ENCODE measurements around the gene CCDC88C.

The CCDC88C gene

GRCh38 chr14:91229743-91230200, 187.8 kb downstream of the CCDC88C start:
- Histone ChIP-seq H3K4me2 (ENCODE audit: low read length) (no peak overlapping the region; the same call in 1 of the 2 replicates), H3K9me2 (ENCODE audit: low read depth, low read length) (no peaks in the 10 kb centered on the region), H3K4me3 (ENCODE audit: low read depth, low read length, poor library complexity, severe bottlenecking) (no peak overlapping the region), H3K79me2 (ENCODE audit: insufficient read depth, low read length) (no peaks in the 10 kb centered on the region), H3K27ac (ENCODE audit: low read depth, low read length, poor library complexity, severe bottlenecking) (no peak overlapping the region), H3K9me3 (ENCODE audit: low read length) (no peaks in the 10 kb centered on the region), H3K36me3 (ENCODE audit: insufficient read depth, low read length) (peaks cover 14% of the 10 kb centered on the region), H3F3A (ENCODE audit: insufficient read depth, low read length) (no peaks in the 10 kb centered on the region), H4K20me1 (ENCODE audit: insufficient read depth, low read length) (no peaks in the 10 kb centered on the region), H2AFZ (ENCODE audit: low read length) (no peak overlapping the region), H3K9ac (ENCODE audit: low read length) (no peak overlapping the region), H3K27me3 (ENCODE audit: insufficient read depth, low read length) (no peaks in the 10 kb centered on the region), H3K4me1 (ENCODE audit: insufficient read depth, low read length, severe bottlenecking) (peaks cover 18% of the 10 kb centered on the region)
- no peak for TF ChIP-seq EZH2 (IDR thresholded peaks at IDR 0.05; ENCODE audit: borderline replicate concordance, low read length)
- TF ChIP-seq, protein P1, sequence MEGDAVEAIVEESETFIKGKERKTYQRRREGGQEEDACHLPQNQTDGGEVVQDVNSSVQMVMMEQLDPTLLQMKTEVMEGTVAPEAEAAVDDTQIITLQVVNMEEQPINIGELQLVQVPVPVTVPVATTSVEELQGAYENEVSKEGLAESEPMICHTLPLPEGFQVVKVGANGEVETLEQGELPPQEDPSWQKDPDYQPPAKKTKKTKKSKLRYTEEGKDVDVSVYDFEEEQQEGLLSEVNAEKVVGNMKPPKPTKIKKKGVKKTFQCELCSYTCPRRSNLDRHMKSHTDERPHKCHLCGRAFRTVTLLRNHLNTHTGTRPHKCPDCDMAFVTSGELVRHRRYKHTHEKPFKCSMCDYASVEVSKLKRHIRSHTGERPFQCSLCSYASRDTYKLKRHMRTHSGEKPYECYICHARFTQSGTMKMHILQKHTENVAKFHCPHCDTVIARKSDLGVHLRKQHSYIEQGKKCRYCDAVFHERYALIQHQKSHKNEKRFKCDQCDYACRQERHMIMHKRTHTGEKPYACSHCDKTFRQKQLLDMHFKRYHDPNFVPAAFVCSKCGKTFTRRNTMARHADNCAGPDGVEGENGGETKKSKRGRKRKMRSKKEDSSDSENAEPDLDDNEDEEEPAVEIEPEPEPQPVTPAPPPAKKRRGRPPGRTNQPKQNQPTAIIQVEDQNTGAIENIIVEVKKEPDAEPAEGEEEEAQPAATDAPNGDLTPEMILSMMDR (IDR thresholded peaks at IDR 0.05; ENCODE audit: low read length) = no peak

GRCh38 chr14:91229005-91229382, 188.6 kb downstream of the CCDC88C start:
- TF ChIP-seq, protein P1 (IDR thresholded peaks at IDR 0.05; ENCODE audit: low read length) = no peak
- no peak for TF ChIP-seq EZH2 (IDR thresholded peaks at IDR 0.05; ENCODE audit: borderline replicate concordance, low read length)
- Histone ChIP-seq H3K27me3 (ENCODE audit: insufficient read depth, low read length) (no peaks in the 10 kb centered on the region), H2AFZ (ENCODE audit: low read length) (no peak overlapping the region), H3K4me1 (ENCODE audit: insufficient read depth, low read length, severe bottlenecking) (peaks cover 18% of the 10 kb centered on the region), H3K9me3 (ENCODE audit: low read length) (no peaks in the 10 kb centered on the region), H3K36me3 (ENCODE audit: insufficient read depth, low read length) (peaks cover 18% of the 10 kb centered on the region), H3F3A (ENCODE audit: insufficient read depth, low read length) (no peaks in the 10 kb centered on the region), H3K9me2 (ENCODE audit: low read depth, low read length) (no peaks in the 10 kb centered on the region), H3K79me2 (ENCODE audit: insufficient read depth, low read length) (no peaks in the 10 kb centered on the region), H3K4me3 (ENCODE audit: low read depth, low read length, poor library complexity, severe bottlenecking) (no peak overlapping the region), H4K20me1 (ENCODE audit: insufficient read depth, low read length) (no peaks in the 10 kb centered on the region), H3K4me2 (ENCODE audit: low read length) (no peak overlapping the region), H3K9ac (ENCODE audit: low read length) (no peak overlapping the region), H3K27ac (ENCODE audit: low read depth, low read length, poor library complexity, severe bottlenecking) (no peak overlapping the region)

DNA sequence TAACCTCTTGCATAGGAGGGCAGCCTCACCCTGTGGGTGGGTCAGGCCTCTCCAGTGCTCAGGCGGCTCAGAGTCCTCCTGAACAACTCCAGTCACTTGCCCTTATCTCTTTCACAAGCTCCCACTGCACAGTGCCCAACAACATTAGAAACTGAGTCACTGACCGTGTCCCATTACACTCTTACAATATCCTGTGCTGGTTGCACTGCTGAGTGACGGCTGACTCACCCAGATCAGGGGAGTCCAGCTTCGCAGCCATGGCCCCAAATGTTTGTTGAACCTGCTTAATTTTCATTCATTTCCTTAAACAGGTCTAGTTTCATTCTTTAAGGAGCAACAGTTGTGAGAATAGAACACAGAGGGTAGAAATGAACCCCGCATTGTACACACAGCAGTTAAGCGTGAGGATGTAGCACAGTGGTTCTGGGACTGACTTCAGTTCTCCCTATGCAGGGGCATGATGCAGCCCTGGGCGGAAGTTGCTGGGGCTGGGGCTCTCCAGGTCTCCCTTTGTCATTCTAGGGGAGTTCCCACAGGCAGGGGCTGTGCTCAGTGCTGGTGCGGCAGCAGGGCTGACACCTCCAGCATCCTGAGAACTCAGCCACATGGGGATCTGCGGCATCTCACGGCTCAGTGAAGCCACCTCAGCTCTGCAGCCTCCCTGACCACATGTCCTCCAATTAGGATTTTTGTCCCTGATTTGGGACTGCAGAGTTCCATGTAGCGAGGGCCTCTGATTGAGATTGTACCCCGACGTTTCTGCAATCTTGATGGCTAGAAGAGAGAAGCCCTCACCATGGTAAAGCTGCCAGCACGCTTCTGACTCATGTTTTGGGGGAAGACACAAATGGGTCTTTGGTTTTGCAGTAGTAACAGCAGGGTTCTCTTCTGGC, 189.3 kb downstream of the CCDC88C start:
- Histone ChIP-seq H3K4me2 (ENCODE audit: low read length) (no peak overlapping the region), H3K27ac (ENCODE audit: low read depth, low read length, poor library complexity, severe bottlenecking) (no peak overlapping the region), H3K79me2 (ENCODE audit: insufficient read depth, low read length) (no peaks in the 10 kb centered on the region), H3F3A (ENCODE audit: insufficient read depth, low read length) (no peaks in the 10 kb centered on the region), H2AFZ (ENCODE audit: low read length) (no peak overlapping the region), H3K9me3 (ENCODE audit: low read length) (no peaks in the 10 kb centered on the region), H3K36me3 (ENCODE audit: insufficient read depth, low read length) (peaks cover 18% of the 10 kb centered on the region), H3K4me1 (ENCODE audit: insufficient read depth, low read length, severe bottlenecking) (peaks cover 18% of the 10 kb centered on the region), H3K9me2 (ENCODE audit: low read depth, low read length) (no peaks in the 10 kb centered on the region), H3K9ac (ENCODE audit: low read length) (no peak overlapping the region), H3K27me3 (ENCODE audit: insufficient read depth, low read length) (no peaks in the 10 kb centered on the region), H3K4me3 (ENCODE audit: low read depth, low read length, poor library complexity, severe bottlenecking) (no peak overlapping the region), H4K20me1 (ENCODE audit: insufficient read depth, low read length) (no peaks in the 10 kb centered on the region)
- TF ChIP-seq, protein P1 (IDR thresholded peaks at IDR 0.05; ENCODE audit: low read length) = no peak
- no peak for TF ChIP-seq EZH2 (IDR thresholded peaks at IDR 0.05; ENCODE audit: borderline replicate concordance, low read length)
